Tibial nerve (tissue), 3 donors: ENCODE data around the gene XYLT1.

Experiments
- CTCF ChIP-seq, 5 experiments: fragments of 200-600 bp in 3 of 5; fragments of 450-650 bp in 2 of 5; sonication (generic) in 3 of 5; IDR thresholded peaks; one replicate each; pipeline ENCODE4 v1.5.1; 2016 to 2019; ENCODE audit warnings: antibody characterized with exemption in 5 of 5, mild to moderate bottlenecking in 3 of 5, moderate library complexity in 2 of 5
- POLR2A ChIP-seq, 2 donors: fragments of 450-650 bp; IDR thresholded peaks; one replicate each; pipeline ENCODE4 v1.6.1; 2017; ENCODE audit warnings: antibody characterized with exemption in 2 of 2, mild to moderate bottlenecking in 2 of 2, moderate library complexity in 2 of 2

- TF ChIP-seq CTCF (IDR thresholded peaks at IDR 0.05) (no peak), POLR2A (IDR thresholded peaks at IDR 0.05) (no peak)
These were observed 89.0 kb downstream of the XYLT1 start for GRCh38 chr16:17381784-17382183.
